Activated B cell treated with CpG ODN at 0.5 μM for 24 hours (primary cell): ENCODE results near the gene SYNJ2. TPM values are rescaled to one million over a fixed set of nuclear protein-coding genes. Genes with fewer than 3 reads are reported as not detected.

Experiments used
- ATAC-seq: fragments of 200-7000 bp; cut with Tn5 transposase; one replicate; pipeline ENCODE4 v1.10.0; 2021; ENCODE audit warnings: low read depth, mild to moderate bottlenecking, moderate library complexity
- CTCF ChIA-PET: fragments of 350-600 bp; sonication (Branson Sonifier 250); formaldehyde crosslinking; loops from one replicate; lab custom pipeline; 2021; ENCODE audit warnings: antibody characterized with exemption; lab: Charles Lee
- POLR2A ChIA-PET: fragments of 350-600 bp; sonication (Branson Sonifier 250); formaldehyde crosslinking; loops from one replicate; lab custom pipeline; 2021; ENCODE audit warnings: antibody characterized with exemption; lab: Charles Lee
- DNase-seq: peaks from one replicate; pipeline ENCODE4 v3.0.0; 2022
- H3K27ac Mint-ChIP-seq: one replicate; pipeline ENCODE4 v1.8.0; 2020; ENCODE audit warnings: mixed read lengths
- H3K27me3 Mint-ChIP-seq: one replicate; pipeline ENCODE4 v1.8.0; 2021; ENCODE audit warnings: mixed read lengths
- H3K36me3 Mint-ChIP-seq: one replicate; pipeline ENCODE4 v1.8.0; 2021; ENCODE audit warnings: low read depth, mixed read lengths
- H3K4me1 Mint-ChIP-seq: one replicate; pipeline ENCODE4 v1.8.0; 2021; ENCODE audit warnings: mixed read lengths
- H3K4me3 Mint-ChIP-seq: one replicate; pipeline ENCODE4 v1.8.0; 2020; ENCODE audit warnings: mild to moderate bottlenecking, mixed read lengths
- H3K9me3 Mint-ChIP-seq: one replicate; pipeline ENCODE4 v1.8.0; 2020; ENCODE audit warnings: mixed read lengths
- CTCF ChIP-seq: fragments of 200-600 bp; IDR thresholded peaks from one replicate; pipeline ENCODE4 v1.8.0; 2022; ENCODE audit warnings: antibody characterized with exemption, mild to moderate bottlenecking
- intact Hi-C: fragments of 100-400 bp; cut with micrococcal nuclease; formaldehyde crosslinking; loops from one replicate; pipeline ENCODE4 v1.15.1; 2024
- total RNA-seq: library from RNA; stranded (reverse); gene quantifications from 2 replicates; pipeline ENCODE4 v1.2.3, GENCODE V29; 2022

Gene SYNJ2
- total RNA-seq, 1 donor from 2014 or later = 25.0 TPM

- no peak overlapping the region for H3K27ac Mint-ChIP-seq
- intact Hi-C loops = no loop called here
- H3K9me3 Mint-ChIP-seq = no peaks in the 10 kb centered on the region
These were observed 40.4 kb upstream of the SYNJ2 start for GRCh38 chr6:157941101-157941863.

GRCh38 chr6:157942351-157942750 lies 39.3 kb upstream of the SYNJ2 start:
- CTCF ChIA-PET = no interaction called here
- POLR2A ChIA-PET = no interaction called here
- Mint-ChIP-seq H3K4me3 (no peak overlapping the region), H3K4me1 (peaks cover 7% of the 10 kb centered on the region), H3K9me3 (no peaks in the 10 kb centered on the region), H3K27me3 (no peaks in the 10 kb centered on the region), H3K27ac (no peak overlapping the region), H3K36me3 (peaks cover 89% of the 10 kb centered on the region)
- DNase-seq = no peak
- intact Hi-C loops = no loop called here
- no peak for TF ChIP-seq CTCF
- no peak for ATAC-seq

More at GRCh38 chr6:157941101-157941863, 40.4 kb upstream of the SYNJ2 start:
- H3K36me3 Mint-ChIP-seq = peaks cover 92% of the 10 kb centered on the region
- CTCF ChIA-PET = no interaction called here
- ATAC-seq (no peak), DNase-seq (no peak)
- POLR2A ChIA-PET = no interaction called here
- no peaks in the 10 kb centered on the region for H3K27me3 Mint-ChIP-seq
- H3K4me1 Mint-ChIP-seq = peaks cover under 1% of the 10 kb centered on the region
- no peak overlapping the region for H3K4me3 Mint-ChIP-seq
- TF ChIP-seq CTCF = no peak

- ChIA-PET POLR2A (no interaction called here), CTCF (no interaction called here)
- no peak for DNase-seq
- TF ChIP-seq CTCF = no peak
- Mint-ChIP-seq H3K9me3 (no peaks in the 10 kb centered on the region), H3K36me3 (peaks cover 80% of the 10 kb centered on the region), H3K27me3 (no peaks in the 10 kb centered on the region), H3K27ac (no peak overlapping the region), H3K4me3 (no peak overlapping the region), H3K4me1 (peaks cover 7% of the 10 kb centered on the region)
- intact Hi-C loops = no loop called here
- ATAC-seq = no peak
These were observed 38.3 kb upstream of the SYNJ2 start for GRCh38 chr6:157943249-157943963.

GRCh38 chr6:157943964-157944283 lies 37.7 kb upstream of the SYNJ2 start:
- no peak for TF ChIP-seq CTCF
- DNase-seq = no peak
- Mint-ChIP-seq H3K27ac (no peak overlapping the region), H3K27me3 (no peaks in the 10 kb centered on the region), H3K4me1 (peaks cover 7% of the 10 kb centered on the region), H3K4me3 (no peak overlapping the region), H3K9me3 (peaks cover 4% of the 10 kb centered on the region), H3K36me3 (peaks cover 75% of the 10 kb centered on the region)
- no peak for ATAC-seq
- intact Hi-C loops = no loop called here
- POLR2A ChIA-PET = no interaction called here
- CTCF ChIA-PET = no interaction called here
